GM19324 (cell line): ENCODE measurements around the gene PRICKLE2.

Source experiments
- ATAC-seq: cut with Tn5 transposase; IDR thresholded peaks from one replicate; pipeline ENCODE4 v1.9.1; 2021; ENCODE audit warnings: mild to moderate bottlenecking, moderate library complexity; ENCODE audit not compliant: unreplicated experiment, low FRiP score

Gene PRICKLE2

GRCh38 chr3:64138656-64139375 is 86.5 kb downstream of the PRICKLE2 start:
- ATAC-seq = no peak

- ATAC-seq = no peak
Measured at GRCh38 chr3:64138046-64138445, 87.2 kb downstream of the PRICKLE2 start.

GRCh38 chr3:64134882-64135281 is 90.4 kb downstream of the PRICKLE2 start:
- ATAC-seq = no peak

- no peak for ATAC-seq
Measured at GRCh38 chr3:64133987-64134386, 91.3 kb downstream of the PRICKLE2 start.

DNA sequence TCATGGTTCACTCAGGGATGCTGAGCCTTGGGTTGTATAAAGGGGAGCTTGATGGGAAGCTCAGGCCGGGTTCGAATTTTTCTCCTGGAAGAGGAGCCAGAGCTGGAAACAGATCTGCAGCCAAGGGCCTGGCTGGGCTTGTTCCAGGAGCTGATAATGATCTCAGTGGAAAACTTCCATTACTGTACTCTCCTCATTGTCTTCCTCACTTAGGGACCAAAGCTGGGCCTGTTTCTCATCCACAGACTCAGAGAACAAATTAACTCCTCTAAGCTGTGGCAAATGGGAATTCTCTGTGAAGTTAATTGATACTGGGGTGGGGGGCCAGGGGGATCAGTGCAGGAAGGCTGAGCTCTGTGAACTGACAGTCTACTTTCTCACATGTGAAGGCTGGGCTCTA is 92.0 kb downstream of the PRICKLE2 start:
- ATAC-seq = no peak

DNA sequence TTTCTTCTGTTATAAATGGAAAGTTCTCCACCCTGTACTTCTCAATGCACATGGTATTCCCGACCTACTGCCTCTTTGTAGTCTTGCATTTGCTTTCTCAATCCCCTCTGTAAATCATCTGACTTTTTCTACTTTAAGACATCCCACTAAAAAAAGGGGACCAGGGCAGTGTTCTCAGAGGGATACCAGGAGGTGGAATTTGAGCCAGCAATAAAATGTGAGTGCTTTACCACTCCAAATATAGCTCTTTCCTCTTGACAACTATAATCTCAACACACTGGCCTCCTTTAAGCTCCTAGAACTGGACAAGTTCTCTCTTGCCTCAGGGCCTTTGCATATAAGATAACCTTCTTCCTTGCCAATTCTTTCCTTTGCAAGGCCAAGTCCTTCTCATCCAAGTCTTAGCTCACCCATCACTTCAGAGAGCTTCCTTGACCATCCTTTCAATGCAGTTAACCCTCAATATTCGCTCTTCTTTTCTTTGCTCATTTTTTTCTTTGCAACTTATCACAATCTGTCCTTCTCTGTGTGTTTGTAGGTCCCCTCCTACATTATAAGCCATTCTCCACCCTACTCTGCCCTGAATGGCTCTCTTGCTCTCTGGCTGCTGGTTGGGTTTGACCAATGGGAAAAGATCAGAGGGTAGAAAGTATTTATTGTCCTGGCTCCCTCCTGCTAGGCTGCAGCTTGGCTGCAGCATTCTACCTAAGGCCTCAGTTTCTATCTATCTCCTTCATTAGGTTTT is 93.4 kb downstream of the PRICKLE2 start:
- no peak for ATAC-seq

GRCh38 chr3:64130436-64130835 is 94.8 kb downstream of the PRICKLE2 start:
- no peak for ATAC-seq

DNA sequence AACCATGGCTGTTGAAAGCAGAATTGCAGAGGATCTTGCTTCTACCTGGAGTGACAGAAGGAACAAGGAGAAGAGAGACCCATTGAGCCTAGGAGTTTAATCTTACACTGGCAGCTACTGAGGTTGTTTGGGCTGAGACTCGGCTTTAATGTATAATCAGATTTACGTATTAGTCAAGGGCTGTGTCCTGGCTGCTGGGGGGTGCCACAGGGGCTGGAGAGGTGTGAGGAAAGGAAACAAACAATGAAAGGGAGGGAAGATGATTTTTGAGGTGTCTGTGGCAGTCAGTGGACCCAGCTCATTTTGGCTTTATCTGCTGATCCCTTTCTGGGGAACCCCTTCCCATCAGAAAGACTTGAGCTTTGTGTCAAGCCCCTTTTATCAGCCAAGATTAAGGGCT is 95.7 kb downstream of the PRICKLE2 start:
- ATAC-seq = no peak

DNA sequence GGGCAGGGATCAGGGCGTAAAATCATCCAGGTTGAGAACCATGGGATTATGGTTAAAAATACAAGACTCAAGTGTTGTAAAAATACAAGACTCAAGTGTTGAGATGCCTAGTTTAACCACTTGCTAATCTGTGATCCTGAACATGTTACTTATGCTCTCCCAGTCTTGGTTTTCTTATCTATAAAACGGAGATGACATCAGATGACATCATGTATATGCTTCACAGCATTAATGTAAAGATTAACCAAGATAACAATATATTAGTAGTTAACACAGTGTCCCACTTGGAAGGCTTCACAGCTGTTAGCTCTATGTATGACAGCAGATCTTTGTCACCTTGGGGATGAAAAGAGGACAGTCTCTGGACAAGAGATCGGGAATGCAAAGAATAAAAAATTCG is 96.2 kb downstream of the PRICKLE2 start:
- ATAC-seq = no peak

- ATAC-seq = no peak
Measured at GRCh38 chr3:64125561-64125960, 99.7 kb downstream of the PRICKLE2 start.

DNA sequence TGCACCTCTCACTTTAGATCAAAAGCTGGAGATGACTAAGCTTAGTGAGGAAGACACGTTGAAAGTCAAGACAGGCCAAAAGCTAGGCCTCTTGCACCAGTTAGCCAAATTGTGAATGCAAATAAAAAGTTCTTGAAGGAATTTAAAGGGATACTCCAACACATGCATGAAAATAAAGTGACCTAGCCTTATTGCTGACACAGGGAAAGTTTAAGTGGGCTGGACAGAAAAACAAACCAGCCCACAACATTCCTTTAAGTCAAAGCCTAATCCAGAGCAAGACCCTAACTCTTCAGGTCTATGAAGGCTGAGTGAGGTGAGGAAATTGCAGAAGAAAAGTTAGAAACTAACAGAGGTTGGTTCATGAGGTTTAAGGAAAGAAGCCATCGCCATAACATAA is 101.3 kb downstream of the PRICKLE2 start:
- ATAC-seq = no peak

GRCh38 chr3:64122476-64122875 is 102.8 kb downstream of the PRICKLE2 start:
- no peak for ATAC-seq

GRCh38 chr3:64121750-64122311 is 103.4 kb downstream of the PRICKLE2 start:
- no peak for ATAC-seq

DNA sequence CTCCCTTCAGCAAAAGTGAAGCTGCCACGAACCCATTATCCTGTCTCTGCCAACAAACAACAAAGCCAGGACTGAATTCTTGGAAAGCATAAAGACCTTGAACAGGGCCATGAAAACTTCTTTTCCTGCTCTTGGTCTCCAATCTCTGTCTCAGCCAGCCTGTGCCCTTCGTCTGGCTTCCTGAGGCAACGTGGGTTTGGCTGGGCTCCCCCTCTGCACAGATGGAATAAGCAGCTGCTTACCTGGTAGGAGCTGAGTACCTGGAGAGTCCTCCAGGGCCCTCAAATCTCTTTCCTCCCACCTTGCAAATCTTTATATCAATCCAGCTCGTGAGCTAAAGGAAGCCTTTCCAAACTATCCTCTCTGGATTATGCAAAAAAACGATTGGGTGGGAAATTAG is 104.4 kb downstream of the PRICKLE2 start:
- ATAC-seq = no peak

DNA sequence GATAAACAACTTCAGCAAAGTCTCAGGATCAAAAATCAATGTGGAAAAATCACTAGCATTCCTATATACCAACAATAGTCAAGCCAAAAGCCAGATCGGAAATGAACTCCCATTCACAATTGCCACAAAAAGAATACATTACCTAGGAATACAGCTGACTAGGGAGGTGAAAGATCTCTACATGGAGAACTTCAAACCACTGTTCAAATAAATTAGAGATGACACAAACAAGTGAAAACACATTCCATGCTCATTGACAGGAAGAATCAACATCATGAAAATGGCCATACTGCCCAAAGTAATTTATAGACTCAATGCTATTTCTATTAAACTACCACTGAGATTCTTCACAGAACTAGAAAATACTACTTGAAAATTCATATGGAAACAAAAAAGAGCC is 107.8 kb downstream of the PRICKLE2 start:
- no peak for ATAC-seq

DNA sequence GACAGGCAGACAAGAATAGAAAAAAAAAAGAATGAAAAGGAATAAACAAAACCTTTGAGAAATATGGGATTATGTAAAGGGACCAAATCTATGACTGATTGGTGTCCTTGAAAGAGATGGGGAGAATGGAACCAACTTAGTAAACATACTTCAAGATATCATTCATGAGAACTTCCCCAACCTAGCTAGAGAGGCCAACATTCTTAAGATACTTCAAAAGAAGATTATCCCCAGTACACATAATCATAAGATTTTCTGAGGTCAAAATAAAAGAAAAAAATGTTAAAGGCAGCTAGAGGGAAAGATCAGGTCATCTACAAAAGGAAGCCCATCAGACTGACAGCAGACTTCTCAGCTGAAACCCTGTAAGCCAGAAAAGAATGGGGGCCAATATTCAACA is 110.6 kb downstream of the PRICKLE2 start:
- no peak for ATAC-seq

- ATAC-seq = no peak
Measured at GRCh38 chr3:64111872-64112271, 113.4 kb downstream of the PRICKLE2 start.

- ATAC-seq = no peak
Measured at GRCh38 chr3:64111083-64111482, 114.2 kb downstream of the PRICKLE2 start.

DNA sequence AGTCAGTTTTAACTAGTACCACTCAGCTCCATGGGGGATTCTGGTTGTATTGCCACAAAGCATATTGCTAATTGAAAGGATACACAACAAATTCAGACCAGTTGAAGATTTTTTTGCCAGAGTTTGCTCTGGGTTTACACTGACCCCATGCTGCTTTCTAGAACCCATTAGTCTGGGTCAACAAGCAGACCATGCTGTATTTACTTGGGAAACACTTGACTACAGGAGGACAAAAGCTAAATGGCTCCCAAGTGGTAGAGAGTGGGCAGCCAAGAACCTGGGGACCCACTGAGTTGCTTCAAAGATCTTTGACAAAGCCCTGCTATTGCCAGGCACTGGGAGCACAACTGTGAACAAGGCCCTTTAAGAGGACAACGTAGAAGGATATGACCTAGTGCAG is 115.2 kb downstream of the PRICKLE2 start:
- no peak for ATAC-seq

DNA sequence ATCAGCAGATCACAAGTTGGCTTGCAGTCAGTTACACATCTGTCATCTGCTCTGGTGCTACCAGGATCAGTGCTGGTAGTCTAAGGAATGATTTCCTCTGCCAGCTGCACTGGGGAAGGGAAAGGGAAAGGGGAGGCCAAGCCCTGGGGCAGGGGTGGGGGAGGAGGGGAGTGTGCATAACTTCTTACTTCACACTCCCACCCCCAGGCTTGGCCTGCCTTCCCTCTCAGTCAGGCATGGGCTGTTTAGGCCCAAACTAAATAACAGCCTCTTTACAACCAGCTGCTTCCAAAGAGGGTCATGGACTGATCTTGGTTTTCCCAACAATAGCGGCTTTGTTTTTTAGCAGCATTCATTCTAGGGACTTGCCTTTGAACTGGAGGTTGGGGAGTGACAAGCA is 115.8 kb downstream of the PRICKLE2 start:
- no peak for ATAC-seq

DNA sequence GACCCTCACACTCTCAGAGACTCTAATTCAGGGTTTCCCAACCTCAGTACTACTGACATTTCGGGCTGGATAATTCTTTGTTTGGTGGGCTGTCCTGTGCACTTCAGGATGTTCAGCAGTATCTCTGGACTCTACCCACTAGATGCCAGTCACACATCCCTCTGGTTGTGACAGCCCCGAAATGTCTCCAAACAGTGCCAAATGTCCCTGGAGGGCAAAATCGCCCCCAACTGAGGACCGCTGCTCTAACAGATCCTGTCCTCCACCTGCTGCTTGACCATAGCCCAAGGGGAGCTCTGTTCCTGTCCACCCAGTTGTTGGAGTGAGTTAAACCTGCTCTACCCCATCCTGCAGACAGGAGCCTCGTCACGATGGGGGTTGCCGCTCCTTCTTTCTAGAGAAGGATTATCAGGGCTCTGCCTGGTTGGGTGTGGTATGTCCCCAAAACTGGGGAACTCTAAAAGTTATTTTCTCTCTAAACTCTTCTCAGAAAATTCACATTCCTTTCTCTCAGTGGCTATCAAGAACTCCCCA is 116.4 kb downstream of the PRICKLE2 start:
- ATAC-seq = no peak

DNA sequence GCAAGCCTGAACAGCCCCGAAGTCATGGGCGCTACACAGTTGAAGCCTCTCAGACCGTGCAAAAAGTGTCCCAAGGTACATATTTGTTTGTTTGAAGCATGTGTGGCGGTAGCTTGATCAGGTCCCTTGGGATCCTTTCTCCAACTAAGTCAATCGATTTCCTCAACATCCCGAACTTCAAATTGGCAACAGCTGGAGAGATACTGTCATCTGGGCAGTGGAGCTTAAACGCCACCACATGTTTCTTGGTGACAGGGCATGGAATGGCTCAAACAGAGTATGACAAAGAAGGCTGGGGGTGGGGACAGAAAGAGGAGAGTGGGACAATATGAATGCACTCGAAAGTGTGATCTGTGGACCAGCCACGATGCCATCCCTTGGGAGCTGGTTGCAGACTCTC is 117.0 kb downstream of the PRICKLE2 start:
- no peak for ATAC-seq
